NCI-H2081 treated with DMSO at 0.1 percent for 48 hours (cell line): ENCODE results near the gene LMAN1L.

Source experiments
- DNase-seq: peaks from one replicate; lab custom pipeline; 2025; lab: John Stamatoyannopoulos, UW

LMAN1L gene

GRCh38 chr15:74794248-74794969 lies 18.2 kb upstream of the LMAN1L start:
- no peak for DNase-seq

- DNase-seq: no peak
Measured at GRCh38 chr15:74794970-74795349, 17.7 kb upstream of the LMAN1L start.

DNA sequence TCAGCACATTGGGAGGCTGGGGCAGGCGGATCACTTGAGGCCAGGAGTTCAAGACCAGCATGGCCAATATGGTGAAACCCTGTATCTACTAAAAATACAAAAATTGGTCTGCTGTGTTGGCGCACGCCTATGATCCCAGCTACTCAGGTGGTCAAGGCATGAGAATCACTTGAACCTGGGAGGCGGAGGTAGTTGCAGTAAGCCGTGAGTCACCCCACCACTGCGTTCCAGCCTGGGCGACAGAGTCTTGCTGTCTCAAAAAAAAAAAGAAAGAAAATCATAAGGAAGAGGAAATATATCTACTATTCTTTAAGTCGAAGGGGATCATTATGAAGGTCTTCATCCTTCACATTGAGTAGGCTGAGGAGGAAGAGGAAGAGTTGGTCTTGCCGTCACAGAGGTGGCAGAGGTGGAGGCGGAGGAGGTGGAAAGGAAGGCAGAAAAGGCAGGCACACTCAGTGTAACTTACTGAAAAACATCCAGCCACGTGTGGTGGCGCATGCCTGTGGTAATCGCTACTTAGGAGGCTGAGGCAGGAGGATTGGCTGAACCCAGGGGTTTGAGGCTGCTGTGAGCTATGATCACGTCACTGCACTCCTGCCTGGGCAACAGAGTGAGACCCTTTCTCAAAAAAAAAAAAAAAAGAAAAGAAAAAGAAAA lies 16.5 kb upstream of the LMAN1L start:
- no peak for DNase-seq

DNA sequence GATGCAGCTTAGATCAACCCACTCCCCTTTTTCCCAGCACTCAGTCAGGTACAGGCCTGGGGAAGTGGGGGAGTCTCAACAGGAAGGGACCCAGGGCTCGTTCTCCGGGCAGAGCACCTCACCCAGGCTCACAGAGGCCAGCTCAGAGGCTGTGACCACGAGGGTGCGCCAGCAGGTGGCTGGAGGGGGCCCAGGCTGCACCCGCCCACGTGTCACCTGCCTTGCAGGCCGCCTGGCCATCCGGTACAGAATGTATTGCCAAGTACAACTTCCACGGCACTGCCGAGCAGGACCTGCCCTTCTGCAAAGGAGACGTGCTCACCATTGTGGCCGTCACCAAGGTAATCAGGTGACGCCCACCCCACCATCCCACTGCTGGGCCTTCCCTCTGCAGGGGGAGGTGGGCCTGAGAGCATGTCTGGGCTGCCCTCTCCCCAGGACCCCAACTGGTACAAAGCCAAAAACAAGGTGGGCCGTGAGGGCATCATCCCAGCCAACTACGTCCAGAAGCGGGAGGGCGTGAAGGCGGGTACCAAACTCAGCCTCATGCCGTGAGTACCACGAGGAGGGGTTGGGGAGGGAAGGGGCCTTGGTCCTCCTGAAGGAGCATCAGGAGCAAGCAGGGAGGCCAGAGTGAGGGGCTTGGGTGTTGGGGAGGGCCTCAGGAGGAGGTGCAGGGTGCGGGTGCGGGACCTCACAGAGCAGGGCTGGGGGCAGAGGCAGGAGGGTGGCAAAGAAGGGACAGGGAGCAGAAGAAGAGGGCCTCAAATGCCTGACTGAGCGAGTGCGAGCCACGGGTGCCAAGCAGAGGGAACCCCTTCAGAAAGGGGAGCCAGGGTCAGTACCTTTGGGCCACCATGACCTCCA lies 14.0 kb upstream of the LMAN1L start:
- no peak for DNase-seq

DNA sequence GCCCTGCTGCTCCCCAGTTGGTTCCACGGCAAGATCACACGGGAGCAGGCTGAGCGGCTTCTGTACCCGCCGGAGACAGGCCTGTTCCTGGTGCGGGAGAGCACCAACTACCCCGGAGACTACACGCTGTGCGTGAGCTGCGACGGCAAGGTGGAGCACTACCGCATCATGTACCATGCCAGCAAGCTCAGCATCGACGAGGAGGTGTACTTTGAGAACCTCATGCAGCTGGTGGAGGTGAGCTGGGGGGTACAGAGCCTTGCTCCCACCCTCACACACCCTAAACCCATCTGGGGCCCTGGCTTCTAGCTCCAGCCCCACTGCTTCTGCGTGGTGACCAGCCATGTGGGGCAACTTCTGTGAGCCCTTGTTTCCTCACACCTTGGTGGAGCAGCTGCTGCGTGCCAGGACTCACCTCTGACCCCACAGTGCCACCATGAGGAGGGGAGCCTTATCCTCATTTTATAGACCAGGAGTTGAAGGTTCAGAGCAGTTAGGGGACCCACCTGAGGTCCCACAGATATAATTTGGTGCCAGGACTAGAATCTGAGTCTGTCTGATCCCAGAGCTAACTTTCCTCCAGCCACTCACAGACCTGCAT lies 13.3 kb upstream of the LMAN1L start:
- no peak for DNase-seq

- no peak for DNase-seq
Measured at GRCh38 chr15:74799856-74800558, 12.6 kb upstream of the LMAN1L start.

DNA sequence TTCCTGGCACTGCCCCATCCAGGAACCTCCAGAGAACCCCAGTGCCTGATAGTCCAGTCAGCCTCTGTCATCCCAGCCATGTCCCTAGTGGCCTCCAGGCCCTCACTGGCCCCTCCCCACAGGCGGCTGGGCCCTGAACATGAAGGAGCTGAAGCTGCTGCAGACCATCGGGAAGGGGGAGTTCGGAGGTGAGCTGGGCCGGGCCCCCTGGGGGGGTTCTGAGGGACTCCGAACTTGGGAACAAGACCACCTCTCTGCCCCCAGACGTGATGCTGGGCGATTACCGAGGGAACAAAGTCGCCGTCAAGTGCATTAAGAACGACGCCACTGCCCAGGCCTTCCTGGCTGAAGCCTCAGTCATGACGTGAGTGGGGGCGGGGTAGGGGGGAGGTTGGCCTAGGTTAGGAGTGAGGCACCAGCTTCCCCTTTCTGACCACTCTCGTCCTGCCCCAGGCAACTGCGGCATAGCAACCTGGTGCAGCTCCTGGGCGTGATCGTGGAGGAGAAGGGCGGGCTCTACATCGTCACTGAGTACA lies 12.0 kb upstream of the LMAN1L start:
- no peak for DNase-seq

DNA sequence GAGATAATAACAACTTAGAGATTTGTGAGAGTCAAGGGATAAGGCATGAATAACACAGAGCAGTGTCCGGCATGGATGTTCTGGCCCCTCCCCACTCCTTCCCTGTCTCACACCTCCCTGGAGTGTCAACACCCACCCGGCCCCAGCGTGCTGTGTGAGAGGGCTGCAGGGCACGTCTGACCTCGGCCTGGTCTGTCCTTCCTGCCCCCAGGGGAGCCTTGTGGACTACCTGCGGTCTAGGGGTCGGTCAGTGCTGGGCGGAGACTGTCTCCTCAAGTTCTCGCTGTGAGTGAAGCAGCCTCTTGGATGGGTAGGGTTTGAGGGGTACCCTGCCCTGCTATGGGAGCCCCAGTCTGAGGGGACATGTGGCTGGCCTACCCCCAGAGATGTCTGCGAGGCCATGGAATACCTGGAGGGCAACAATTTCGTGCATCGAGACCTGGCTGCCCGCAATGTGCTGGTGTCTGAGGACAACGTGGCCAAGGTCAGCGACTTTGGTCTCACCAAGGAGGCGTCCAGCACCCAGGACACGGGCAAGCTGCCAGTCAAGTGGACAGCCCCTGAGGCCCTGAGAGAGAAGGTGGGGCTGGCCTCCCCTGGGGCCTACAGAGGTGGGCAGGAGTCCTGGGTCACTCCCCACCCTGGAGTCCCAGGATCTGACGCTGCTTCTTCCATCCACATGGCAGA lies 11.2 kb upstream of the LMAN1L start:
- DNase-seq: no peak

GRCh38 chr15:74802290-74802689 lies 10.3 kb upstream of the LMAN1L start:
- DNase-seq: no peak

DNA sequence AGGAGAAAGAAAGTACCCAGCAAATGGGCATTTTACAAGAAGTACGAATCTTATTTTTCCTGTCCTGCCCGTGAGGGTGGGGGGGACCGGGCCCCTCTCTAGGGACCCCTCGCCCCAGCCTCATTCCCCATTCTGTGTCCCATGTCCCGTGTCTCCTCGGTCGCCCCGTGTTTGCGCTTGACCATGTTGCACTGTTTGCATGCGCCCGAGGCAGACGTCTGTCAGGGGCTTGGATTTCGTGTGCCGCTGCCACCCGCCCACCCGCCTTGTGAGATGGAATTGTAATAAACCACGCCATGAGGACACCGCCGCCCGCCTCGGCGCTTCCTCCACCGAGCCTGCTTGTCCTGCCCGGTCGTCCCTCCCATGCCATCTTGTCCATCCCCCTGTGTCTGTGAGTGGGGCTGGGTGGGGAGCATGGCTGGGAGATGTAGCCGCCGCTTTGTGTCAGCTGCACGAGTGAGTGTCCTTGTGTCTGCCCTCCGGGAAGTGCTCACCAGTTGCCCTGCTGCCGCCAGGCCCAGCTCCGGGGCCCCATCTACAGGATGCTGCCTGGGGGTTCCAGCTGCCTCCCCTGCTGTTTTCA lies 9.7 kb upstream of the LMAN1L start:
- no peak for DNase-seq

DNA sequence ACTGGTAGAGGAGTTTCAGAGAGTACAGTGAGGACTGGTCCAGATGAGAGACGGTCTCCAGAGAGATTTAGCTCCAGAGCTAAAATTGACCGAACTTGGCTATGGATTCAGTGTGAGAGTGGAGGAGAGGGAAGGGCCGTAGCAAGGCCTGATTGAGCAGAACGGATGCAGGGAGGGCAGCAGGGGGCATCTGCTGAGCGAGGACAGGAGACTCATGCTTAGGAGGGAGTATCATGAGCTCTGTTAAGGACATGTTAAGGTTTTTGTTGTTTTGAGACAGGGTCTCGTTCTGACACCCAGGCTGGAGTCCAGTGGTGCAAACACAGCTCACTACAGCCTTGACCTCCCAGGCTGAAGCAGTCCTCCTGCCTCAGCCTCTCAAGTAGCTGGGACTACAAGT lies 7.7 kb upstream of the LMAN1L start:
- DNase-seq: no peak

- no peak for DNase-seq
Measured at GRCh38 chr15:74807282-74807681, 5.4 kb upstream of the LMAN1L start.

- DNase-seq: no peak
Measured at GRCh38 chr15:74808078-74808839, 4.4 kb upstream of the LMAN1L start.

GRCh38 chr15:74808840-74809229 lies 3.8 kb upstream of the LMAN1L start:
- DNase-seq: no peak

GRCh38 chr15:74809242-74809641 lies 3.4 kb upstream of the LMAN1L start:
- no peak for DNase-seq

- DNase-seq: no peak
Measured at GRCh38 chr15:74809956-74810355, 2.7 kb upstream of the LMAN1L start.

DNA sequence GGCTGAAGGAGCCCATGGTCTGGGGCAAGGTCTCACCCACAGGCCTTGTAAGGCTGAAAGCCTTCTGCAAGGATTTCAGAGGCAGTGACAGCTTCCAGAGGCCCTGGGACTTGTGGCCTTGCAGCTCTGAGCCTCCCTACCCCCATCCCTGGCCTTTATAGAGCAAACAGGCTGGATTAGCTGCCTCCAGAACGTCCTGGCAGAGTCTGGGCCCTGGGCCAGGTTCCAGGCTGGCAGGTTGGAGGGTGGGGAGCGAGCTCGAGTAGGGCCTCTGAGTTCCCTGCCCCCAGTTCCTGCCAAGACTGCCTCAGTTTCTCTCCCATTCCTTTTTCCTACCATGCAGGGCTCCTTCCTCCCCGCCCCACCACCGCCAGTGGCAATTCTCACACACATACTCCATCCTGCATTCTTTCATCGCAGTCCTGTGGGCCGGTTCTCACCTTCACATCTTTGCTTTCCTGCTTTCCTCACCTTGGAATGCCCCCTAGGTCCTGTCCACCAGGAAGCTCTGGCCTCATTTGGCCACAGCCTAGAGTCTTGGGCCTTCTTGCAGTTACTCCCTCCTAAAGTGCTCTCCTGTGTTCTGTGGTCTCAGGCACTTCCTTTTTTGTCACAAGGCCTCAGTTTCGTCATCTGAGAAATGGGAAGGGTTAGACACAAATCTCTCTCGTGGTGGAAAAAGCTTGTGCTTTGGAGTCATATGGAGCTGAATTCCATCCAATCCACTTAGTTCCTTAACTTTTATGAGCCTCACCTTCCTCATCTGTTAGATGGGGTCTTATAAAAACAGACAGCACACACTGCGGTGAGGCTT lies 2.7 kb downstream of the LMAN1L start:
- no peak for DNase-seq

DNA sequence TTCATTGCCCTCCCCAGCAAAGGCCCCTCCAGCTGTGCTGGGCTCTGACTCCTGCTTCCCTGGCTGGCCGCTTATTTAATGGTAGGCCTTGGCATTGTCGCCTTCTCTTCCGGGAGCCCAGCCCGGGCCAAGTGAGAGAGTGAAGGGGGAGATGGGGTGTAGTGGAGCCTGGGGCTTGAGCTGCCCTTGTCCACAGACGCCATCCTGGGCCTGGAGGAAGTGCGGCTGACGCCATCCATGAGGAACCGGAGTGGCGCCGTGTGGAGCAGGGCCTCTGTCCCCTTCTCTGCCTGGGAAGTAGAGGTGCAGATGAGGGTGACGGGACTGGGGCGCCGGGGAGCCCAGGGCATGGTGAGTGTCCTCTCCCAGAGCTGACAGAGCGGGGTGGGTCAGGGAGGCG lies 3.3 kb downstream of the LMAN1L start:
- DNase-seq: no peak
